GM21360 (cell line): ENCODE data around the gene IP6K3.
A peak's percentile ranks its signal among the peaks of the same experiment; 100 is the strongest.

Source experiments
- ATAC-seq: cut with Tn5 transposase; IDR thresholded peaks from one replicate; pipeline ENCODE4 v1.9.1; 2021; ENCODE audit warnings: mild to moderate bottlenecking, moderate library complexity; ENCODE audit not compliant: unreplicated experiment

IP6K3 gene

GRCh38 chr6:33777398-33778388, 31.0 kb upstream of the IP6K3 start:
- no peak for ATAC-seq

DNA sequence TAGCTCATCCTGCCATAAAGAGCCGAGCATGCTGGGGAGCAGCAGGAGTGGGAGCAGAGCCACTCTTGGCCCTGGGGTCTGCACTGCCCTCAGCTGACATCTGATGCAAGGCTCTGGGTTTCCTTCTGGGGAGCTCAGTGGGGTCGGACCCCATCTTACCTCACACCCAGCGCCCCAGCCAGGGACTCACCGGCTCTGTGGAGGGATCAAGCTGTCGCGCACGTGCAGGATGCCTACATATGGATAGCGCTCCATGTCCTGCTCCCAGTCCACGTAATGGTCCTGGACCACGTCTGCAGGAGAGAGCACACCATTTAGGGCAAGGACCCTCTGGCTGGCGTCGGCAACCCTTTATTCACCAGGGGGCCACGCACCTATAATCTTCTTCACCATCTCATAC, 30.1 kb upstream of the IP6K3 start:
- ATAC-seq, result no peak

- no peak for ATAC-seq
These were observed 29.5 kb upstream of the IP6K3 start for GRCh38 chr6:33776186-33776585.

GRCh38 chr6:33774774-33775173, 28.1 kb upstream of the IP6K3 start:
- no peak for ATAC-seq

DNA sequence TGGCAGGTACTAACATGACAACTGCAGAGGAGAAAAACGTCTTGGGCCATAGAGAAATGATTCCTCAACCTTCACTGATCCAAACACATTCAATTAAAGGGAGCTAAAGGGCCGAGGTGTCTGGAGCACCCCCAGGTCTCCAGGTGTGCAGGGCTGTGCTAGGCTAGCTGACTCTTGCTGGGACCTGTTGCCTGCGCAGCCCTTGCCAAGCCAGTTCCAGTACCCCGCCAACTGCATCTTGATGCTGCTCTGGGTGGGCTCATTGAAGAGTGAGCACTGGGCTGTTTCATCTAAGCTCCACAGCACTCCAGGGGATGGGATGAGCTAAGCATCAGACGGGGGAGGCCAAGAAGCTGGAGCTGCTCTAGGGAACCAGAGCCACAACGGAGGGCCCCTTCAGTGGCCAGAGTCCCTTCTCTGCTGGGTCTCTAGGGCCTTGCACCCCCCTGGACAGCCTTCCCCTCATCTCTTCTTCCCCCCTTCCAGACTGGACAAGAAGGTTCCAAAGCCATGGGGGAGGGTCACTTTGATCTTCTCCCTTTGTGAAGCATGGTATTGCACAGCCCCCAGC, 26.3 kb upstream of the IP6K3 start:
- ATAC-seq, result no peak

DNA sequence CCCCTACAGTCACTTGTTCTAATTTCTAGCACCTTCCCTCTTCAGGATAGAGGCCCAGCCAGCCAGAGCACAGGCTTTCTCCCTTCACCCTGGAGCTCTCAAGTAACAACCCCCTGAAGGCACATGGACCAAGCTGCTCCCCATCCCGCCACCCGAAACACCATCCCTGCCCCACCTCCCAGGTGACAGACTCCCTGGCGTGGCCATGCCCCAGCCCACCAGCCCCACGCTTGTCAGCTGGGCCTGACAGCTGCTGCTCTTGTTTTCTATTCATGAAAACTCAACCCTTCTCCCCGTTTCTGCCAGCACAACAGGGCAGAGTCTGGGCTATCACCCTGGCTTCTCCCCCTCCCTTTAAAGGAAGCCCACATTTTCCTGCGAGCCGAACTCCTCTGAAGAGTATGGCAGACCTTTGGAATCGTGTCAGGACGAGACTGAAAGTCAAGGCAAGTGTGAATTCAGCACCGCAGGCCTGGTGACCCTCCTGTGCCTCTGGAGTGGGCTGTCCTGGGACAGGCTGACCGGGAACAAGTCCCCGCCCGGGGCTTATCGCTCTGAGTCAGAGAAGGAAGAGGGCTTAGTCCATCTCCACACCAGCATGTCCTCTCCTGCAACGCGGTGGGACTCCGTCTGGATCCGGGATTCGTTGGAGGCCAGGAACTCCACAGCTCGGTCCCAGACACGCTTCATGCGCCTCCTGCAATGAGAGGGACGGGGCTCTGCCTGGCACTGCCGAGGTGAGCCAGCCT, 25.6 kb upstream of the IP6K3 start:
- no peak for ATAC-seq

GRCh38 chr6:33771146-33772081, 24.7 kb upstream of the IP6K3 start:
- ATAC-seq, result peak; percentile 54

DNA sequence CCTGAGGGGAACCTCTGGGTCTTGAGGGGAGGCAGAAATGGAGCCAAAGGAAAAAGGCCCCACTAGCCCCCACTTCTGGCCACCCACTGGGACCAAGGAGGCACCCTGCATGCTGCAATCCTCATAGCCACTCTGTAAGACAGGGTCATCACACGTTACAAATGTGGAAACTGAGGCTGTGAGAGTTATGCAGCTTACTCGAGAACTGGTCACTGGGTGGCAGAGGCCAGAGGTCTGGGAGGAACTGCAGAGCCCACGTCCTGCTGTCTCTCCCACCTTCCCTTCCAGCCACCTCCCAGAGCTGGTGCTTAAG, 24.1 kb upstream of the IP6K3 start:
- ATAC-seq, result no peak

DNA sequence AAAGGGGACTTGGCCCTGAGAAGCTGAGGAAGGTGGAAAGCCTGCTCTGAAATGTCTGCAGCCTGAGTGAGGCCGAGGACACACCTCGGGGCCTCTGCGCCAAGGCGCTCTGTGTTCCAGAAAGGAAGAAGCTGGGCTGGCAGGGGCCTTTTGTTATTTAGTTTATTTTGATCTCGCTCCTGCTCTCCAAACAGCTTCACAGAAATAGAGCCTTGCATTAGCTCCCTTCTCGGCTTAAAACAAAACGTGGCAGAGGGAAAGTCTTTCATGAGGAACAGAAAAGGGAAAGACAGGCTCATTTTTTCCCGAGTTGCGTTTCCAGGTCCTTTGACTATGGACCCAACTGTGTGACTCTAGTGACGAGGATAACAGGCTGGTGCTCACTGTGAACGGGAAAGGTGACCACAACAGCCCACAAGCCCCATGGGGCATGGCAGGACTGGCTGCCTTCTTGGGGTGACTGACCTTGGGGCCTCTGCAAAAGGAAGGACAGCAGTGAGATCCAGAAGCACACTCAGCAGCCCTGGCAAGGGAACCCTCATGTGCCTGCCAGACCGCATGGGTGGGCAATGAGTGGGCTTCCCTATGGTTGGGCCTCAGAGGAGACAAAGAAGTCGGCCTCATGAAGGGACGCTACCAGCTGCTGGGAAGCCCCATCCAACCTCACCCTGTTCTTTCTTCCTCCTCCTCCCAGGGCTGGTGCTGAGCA, 23.6 kb upstream of the IP6K3 start:
- no peak for ATAC-seq

DNA sequence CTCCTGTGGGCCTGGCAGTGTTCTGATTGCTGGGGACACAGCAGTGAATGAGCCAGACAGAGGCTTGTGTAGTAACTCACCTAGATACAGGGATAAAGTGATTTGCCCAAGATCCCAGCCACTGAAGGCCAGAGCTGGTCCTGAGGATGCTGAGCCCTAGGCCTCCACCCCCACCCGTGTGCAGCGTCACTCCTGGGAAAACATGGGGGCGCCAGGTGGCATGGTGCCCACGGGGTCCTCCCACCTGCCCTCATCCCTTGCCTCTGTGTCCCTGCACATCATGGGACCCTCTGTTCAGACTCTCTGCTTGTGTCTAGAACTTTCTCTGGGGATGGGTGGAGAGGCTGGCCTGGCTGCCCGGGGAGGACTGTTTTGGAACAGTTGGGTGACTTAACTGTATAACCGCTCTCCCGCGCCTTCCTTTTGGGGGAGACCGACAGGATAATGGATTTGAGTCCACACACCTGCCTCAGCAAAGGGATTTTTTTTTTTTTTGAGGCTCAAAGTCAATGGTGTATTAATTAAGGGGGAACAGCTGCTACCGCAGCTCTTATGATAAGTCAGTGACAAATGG, 22.6 kb upstream of the IP6K3 start:
- ATAC-seq, result no peak

DNA sequence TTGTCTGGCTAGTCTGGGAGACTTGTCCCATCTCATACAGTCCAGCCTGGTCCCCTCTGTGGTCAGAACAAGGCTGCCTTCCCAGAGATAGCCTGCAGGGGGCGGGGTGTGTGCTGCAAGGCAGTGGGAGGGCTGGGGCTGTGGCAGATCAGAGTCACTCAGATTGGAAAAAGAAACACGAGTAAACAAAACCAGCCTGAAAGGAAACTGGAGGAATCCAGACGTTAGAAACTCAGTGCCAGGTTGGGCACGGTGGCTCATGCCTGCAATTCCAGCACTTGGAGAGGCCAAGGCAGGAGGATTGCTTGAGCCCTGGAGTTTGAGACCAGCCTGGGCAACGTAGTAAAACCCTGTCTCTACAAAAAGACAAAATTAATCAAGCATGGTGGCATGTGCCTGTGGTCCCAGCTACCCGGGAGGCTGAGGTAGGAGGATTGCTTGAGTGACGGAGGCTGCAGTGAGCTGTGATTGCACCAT, 22.0 kb upstream of the IP6K3 start:
- no peak for ATAC-seq

- no peak for ATAC-seq
These were observed 20.5 kb upstream of the IP6K3 start for GRCh38 chr6:33766921-33767907.

- ATAC-seq, result no peak
These were observed 18.7 kb upstream of the IP6K3 start for GRCh38 chr6:33765368-33765767.

- ATAC-seq, result no peak
These were observed 17.3 kb upstream of the IP6K3 start for GRCh38 chr6:33764036-33764435.

GRCh38 chr6:33763483-33763882, 16.8 kb upstream of the IP6K3 start:
- no peak for ATAC-seq

- ATAC-seq, result no peak
These were observed 16.0 kb upstream of the IP6K3 start for GRCh38 chr6:33762713-33763112.

GRCh38 chr6:33761922-33762629, 15.4 kb upstream of the IP6K3 start:
- no peak for ATAC-seq

GRCh38 chr6:33761581-33761921, 14.8 kb upstream of the IP6K3 start:
- no peak for ATAC-seq
